Cardiac muscle cell (in vitro differentiated cells and primary cell): ENCODE measurements around the gene SRRM3. TPM values are rescaled to one million over a fixed set of nuclear protein-coding genes. Genes with fewer than 3 reads are reported as not detected.

ENCODE experiments used
- DNase-seq, 2 donors: peaks; one replicate each; pipeline versions ENCODE4 v3.0.0 to v3.0.0-alpha.2; 2010 to 2017; ENCODE audit warnings: low read depth in 1 of 2, low spot score in 1 of 2
- H3K27ac ChIP-seq: fragments of 200-600 bp; sonication (generic); 2 replicates; pipeline ENCODE4 v1.5.1; 2016
- H3K27me3 ChIP-seq: fragments of 200-600 bp; sonication (generic); 2 replicates; pipeline ENCODE4 v1.6.0; 2016; ENCODE audit warnings: control low read depth
- H3K36me3 ChIP-seq: fragments of 200-600 bp; sonication (generic); 2 replicates; pipeline ENCODE4 v1.5.1; 2016; ENCODE audit warnings: control low read depth
- H3K4me1 ChIP-seq: fragments of 200-600 bp; sonication (generic); 2 replicates; pipeline ENCODE4 v1.8.1; 2017; ENCODE audit warnings: low read depth, mild to moderate bottlenecking, mixed run types
- H3K4me3 ChIP-seq: fragments of 200-600 bp; sonication (generic); 2 replicates; pipeline ENCODE4 v1.5.1; 2016; ENCODE audit warnings: mild to moderate bottlenecking
- H3K9me3 ChIP-seq: fragments of 200-600 bp; sonication (generic); 2 replicates; pipeline ENCODE4 v1.5.1; 2017; ENCODE audit warnings: low read depth, mild to moderate bottlenecking, control low read depth
- CTCF ChIP-seq: IDR thresholded peaks from 2 replicates; pipeline ENCODE4 v1.5.1; 2012; ENCODE audit warnings: low read depth, mild to moderate bottlenecking, low read length
- polyA plus RNA-seq: library from polyadenylated mRNA; unstranded; fragments of >200 nt; fragmentation: Nextera tagmentation; extraction: Ambion mirVana; gene quantifications from 2 replicates; pipeline ENCODE4 v1.2.1, GENCODE V29; 2016
- total RNA-seq: library from RNA; depleted of rRNA; stranded (reverse); fragments of >200 nt; gene quantifications from 2 replicates; pipeline ENCODE4 v1.2.3, GENCODE V29; 2016

SRRM3 gene
- total and polyA plus RNA-seq, 2 experiments from 2014 or later, result 0.89 to 2.7 TPM

- H3K4me3 ChIP-seq, result no peak overlapping the region
- H3K27ac ChIP-seq, result peak overlapping the region; percentile 54
- peaks cover 13% of the 10 kb centered on the region for H3K36me3 ChIP-seq
- no peaks in the 10 kb centered on the region for H3K27me3 ChIP-seq
- TF ChIP-seq CTCF, result no peak
- no peak for DNase-seq
- H3K4me1 ChIP-seq, result peaks cover 36% of the 10 kb centered on the region
- no peaks in the 10 kb centered on the region for H3K9me3 ChIP-seq
Measured at GRCh38 chr7:76328389-76328788, 126.7 kb downstream of the SRRM3 start.

DNA sequence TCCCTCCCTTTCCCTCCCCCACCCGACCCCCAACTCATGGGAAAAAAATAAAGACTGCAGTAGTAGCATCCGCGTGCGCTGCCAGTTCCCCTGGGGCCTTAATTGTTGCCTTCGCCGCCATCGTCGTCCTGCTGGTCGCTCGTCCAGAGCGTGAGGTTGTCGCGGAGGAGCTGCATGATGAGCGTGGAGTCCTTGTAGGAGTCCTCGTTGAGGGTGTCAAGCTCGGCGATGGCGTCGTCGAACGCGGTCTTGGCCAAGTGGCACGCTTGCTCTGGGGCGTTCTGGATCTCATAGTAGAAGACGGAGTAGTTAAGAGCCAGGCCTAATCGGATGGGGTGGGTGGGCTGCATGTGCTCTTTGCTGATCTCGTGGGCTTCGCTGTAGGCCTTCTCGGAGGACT, 127.8 kb downstream of the SRRM3 start:
- H3K36me3 ChIP-seq, result peaks cover 13% of the 10 kb centered on the region
- no peak for DNase-seq
- H3K9me3 ChIP-seq, result no peaks in the 10 kb centered on the region
- peaks cover 45% of the 10 kb centered on the region for H3K4me1 ChIP-seq
- H3K27ac ChIP-seq, result no peak overlapping the region
- H3K27me3 ChIP-seq, result no peaks in the 10 kb centered on the region
- no peak overlapping the region for H3K4me3 ChIP-seq
- TF ChIP-seq CTCF, result no peak

- H3K36me3 ChIP-seq, result peaks cover 10% of the 10 kb centered on the region
- no peaks in the 10 kb centered on the region for H3K27me3 ChIP-seq
- H3K4me3 ChIP-seq, result no peak overlapping the region
- H3K27ac ChIP-seq, result peak overlapping the region; percentile 53
- H3K4me1 ChIP-seq, result peaks cover 53% of the 10 kb centered on the region
- TF ChIP-seq CTCF, result no peak
- H3K9me3 ChIP-seq, result no peaks in the 10 kb centered on the region
- peak in 1 of 2 donors; percentile 22 for DNase-seq
Measured at GRCh38 chr7:76330261-76330660, 128.6 kb downstream of the SRRM3 start.

DNA sequence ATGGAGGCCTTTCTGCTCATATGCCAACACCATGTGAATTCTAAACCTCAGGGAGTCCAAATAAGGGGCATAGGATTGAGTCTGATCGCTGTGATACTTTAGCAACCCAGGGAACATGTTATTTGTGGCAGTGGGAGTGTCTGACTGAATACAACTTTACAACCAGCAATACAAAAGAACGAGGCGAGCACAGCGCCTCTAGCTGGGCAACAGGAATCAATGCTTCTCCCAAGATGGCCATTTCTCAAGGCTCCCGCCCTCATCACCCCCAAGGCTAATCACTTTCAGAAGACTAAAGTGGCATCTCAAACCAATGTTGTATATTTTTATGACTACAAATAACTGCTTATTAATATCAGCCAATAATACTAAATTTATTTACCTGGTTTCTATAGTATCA, 129.0 kb downstream of the SRRM3 start:
- no peaks in the 10 kb centered on the region for H3K27me3 ChIP-seq
- no peaks in the 10 kb centered on the region for H3K9me3 ChIP-seq
- TF ChIP-seq CTCF, result no peak
- no peak for DNase-seq
- peaks cover 10% of the 10 kb centered on the region for H3K36me3 ChIP-seq
- peaks cover 57% of the 10 kb centered on the region for H3K4me1 ChIP-seq
- peak overlapping the region; percentile 53 for H3K27ac ChIP-seq
- no peak overlapping the region for H3K4me3 ChIP-seq

DNA sequence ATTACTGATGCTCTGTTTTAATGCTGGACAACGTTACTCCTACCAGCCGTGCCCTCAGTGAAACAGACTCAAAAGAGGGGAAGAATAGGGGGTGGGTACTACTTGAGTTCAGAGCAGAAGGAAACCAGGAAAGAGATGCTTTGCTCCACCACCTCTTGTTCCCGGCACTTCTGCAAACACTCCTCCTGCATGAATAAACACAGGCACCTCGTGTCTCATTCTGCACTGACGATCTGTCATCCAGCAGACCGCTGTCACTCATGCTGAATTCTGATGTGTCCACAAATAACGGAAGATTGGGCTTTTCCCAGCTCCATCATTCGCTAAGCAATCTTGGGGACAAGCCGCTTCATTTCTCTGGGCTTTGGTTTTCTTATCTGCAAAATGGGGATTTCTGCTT, 130.4 kb downstream of the SRRM3 start:
- DNase-seq, result no peak
- peaks cover 69% of the 10 kb centered on the region for H3K4me1 ChIP-seq
- H3K36me3 ChIP-seq, result peaks cover 3% of the 10 kb centered on the region
- no peaks in the 10 kb centered on the region for H3K27me3 ChIP-seq
- H3K9me3 ChIP-seq, result no peaks in the 10 kb centered on the region
- H3K4me3 ChIP-seq, result no peak overlapping the region
- H3K27ac ChIP-seq, result peak overlapping the region; percentile 59
- TF ChIP-seq CTCF, result no peak

DNA sequence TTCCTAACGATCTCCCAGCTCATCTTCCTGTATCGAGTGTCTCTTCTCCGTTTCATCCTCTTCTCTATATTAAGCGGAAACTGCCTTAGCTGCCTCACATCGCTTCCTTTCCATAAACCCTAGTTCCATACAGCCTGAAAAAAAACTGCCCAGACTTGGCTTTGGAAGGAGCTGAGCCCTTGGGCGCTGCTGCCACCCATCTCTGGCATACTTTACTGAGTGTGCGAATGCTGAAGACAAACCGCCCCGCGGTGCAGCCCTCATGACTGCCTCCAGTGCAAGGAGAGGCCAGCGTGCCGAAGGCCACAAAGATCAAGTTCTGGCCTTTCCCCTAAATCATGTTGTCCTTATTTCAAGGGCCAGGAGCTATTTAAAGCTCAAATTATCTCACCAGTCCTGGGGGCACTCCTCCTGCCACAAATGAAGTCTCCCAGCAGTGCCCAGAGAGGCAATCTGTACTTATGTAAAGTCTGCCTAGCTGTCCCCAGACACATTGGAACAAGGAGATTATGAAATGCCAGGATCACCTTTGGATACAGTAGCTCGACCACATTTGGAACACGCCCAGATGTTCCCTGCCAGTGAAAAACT, 131.9 kb downstream of the SRRM3 start:
- no peak for TF ChIP-seq CTCF
- Histone ChIP-seq H3K4me3 (no peak overlapping the region), H3K27me3 (no peaks in the 10 kb centered on the region), H3K9me3 (no peaks in the 10 kb centered on the region), H3K36me3 (peaks cover 3% of the 10 kb centered on the region), H3K27ac (peak overlapping the region; percentile 92), H3K4me1 (peaks cover 62% of the 10 kb centered on the region)
- peak; percentile 44 to 84 for DNase-seq
